ENCODE measurements around the gene CNTN6.

GRCh38 chr3:1235526-1236120 is 142.8 kb downstream of the CNTN6 start:
- TF ChIP-seq CTCF (IDR thresholded peaks at IDR 0.05) = no peak
- TF ChIP-seq POLR2A (IDR thresholded peaks at IDR 0.05) = no peak

Data from ovary (tissue), 3 donors.